Measurements from ENCODE around the gene ARHGEF7. TPM values are rescaled to one million over a fixed set of nuclear protein-coding genes. Genes with fewer than 3 reads are reported as not detected.
A peak's percentile ranks its signal among the peaks of the same experiment; 100 is the strongest.

Gene ARHGEF7
- total RNA-seq, 4 donors from 2014 or later, result 11.5 to 57.2 (median 36.5) TPM

DNA sequence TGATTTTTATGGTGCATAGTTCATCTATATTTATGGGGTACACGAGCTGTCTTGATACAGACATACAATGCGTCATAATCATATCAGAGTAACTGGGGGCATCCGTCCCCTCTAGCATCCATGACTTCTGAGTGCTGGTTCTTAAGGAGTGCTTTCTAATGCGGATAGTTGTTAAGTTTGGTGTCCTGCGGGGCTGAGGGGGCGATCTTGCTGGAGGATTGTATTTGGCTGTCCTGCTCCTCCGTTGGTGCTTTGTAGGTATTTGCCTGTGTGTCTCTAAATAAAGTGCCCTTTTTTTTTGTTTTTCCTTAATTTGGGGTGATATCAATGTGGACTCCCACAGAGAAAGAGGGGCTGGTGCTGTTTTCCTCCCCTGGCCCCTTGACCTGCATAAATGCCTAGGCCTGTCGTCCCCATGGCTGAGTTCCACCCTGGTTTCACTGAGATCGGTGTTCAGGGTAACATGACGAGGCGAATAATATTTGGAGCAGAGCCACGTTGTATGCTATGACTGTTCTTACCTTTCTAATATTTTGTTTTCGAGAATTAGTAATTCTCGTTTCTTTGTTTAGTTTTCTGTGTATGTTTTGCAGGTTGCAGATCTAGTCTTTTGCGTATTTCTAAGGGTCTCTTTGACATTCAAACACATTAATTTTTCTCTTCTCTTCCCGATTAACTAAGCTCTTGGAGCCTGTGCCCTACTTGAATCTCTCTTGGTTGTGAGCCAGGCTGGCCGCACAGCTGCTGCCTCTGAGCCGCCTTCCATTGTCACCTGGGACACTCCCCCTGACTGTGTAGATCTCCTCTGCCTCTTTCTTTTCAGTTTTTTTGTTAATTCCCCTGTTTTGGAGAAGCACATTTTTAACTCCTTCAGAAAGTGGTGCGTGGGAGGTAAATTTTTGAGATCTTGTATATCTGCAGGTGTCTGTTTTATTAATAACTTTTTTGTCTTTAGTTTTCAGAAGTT lies 100.3 kb downstream of the ARHGEF7 start:
- H3K4me1 ChIP-seq, result peaks cover 4 to 83% (median 11%) of the 10 kb centered on the region in 3 donors
- peak overlapping the region in 1 of 4 donors; percentile 2 for H3K27ac ChIP-seq
- intact Hi-C loops (cut with DNase I), result loop anchor here (10.0 kb wide), 1 partner anchor 151 kb away; no protein-coding TSS in a partner anchor
- peaks cover 0 to 24% (median 0%) of the 10 kb centered on the region in 3 donors for H3K36me3 ChIP-seq
- no peak for TF ChIP-seq POLR2A (IDR thresholded peaks at IDR 0.05)
- TF ChIP-seq, protein P1, sequence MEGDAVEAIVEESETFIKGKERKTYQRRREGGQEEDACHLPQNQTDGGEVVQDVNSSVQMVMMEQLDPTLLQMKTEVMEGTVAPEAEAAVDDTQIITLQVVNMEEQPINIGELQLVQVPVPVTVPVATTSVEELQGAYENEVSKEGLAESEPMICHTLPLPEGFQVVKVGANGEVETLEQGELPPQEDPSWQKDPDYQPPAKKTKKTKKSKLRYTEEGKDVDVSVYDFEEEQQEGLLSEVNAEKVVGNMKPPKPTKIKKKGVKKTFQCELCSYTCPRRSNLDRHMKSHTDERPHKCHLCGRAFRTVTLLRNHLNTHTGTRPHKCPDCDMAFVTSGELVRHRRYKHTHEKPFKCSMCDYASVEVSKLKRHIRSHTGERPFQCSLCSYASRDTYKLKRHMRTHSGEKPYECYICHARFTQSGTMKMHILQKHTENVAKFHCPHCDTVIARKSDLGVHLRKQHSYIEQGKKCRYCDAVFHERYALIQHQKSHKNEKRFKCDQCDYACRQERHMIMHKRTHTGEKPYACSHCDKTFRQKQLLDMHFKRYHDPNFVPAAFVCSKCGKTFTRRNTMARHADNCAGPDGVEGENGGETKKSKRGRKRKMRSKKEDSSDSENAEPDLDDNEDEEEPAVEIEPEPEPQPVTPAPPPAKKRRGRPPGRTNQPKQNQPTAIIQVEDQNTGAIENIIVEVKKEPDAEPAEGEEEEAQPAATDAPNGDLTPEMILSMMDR (IDR thresholded peaks at IDR 0.05), result no peak
- no peak for DNase-seq
- H3K4me3 ChIP-seq, result no peak overlapping the region
- 68 to 77% methylated on average over 19 of the region's 19 CpGs for WGBS, 2 donors
- H3K9me3 ChIP-seq, result no peaks in the 10 kb centered on the region
- H3K27me3 ChIP-seq, result no peaks in the 10 kb centered on the region

DNA sequence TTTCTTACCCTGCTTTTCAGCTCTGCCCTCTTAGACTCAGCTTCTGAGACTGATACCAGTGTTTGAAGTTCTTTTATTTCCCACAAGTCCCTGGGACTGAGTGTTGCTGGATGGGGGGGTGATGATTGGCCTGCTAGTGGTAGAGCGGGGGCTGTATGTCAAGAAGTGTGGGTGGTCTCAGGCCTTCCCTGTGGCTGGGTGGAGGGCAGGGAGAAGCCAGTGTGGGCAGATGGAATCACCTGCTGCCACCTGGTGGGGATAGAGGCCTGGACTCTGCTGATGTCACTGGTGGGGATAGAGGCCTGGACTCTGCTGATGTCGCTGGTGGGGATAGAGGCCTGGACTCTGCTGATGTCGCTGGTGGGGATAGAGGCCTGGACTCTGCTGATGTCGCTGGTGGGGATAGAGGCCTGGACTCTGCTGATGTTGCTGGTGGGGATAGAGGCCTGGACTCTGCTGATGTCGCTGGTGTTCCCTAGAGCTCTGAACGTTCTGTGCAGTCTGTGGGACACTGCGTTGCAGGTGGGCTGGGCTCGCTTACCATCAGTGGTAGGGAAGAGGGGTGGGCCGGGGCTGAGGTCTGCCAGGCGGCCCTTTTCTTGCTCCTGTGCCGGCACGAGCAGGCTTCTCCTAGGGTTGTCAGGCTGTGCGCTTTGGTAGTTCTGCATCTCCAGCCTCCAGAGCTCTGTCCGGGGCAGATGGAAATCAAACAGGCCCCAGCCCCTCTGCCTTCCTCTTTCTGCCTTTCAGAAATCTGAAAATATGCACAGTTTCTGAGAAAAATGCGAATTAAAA lies 101.3 kb downstream of the ARHGEF7 start:
- H3K4me1 ChIP-seq, result peaks cover 4 to 78% (median 6%) of the 10 kb centered on the region in 3 donors
- H3K9me3 ChIP-seq, result no peaks in the 10 kb centered on the region
- no peaks in the 10 kb centered on the region for H3K27me3 ChIP-seq
- DNase-seq, result no peak
- no peak for TF ChIP-seq POLR2A (IDR thresholded peaks at IDR 0.05)
- TF ChIP-seq, protein P1 (IDR thresholded peaks at IDR 0.05), result peak in 5 of 6 experiments; percentile 14 to 50 (median 38)
- WGBS, 2 donors, result 87 to 93% methylated on average over 3 to 10 of the region's 15 CpGs
- intact Hi-C loops (cut with DNase I), result loop anchor here (10.0 kb wide), 1 partner anchor 152 kb away; no protein-coding TSS in a partner anchor
- H3K36me3 ChIP-seq, result peaks cover 0 to 29% (median 0%) of the 10 kb centered on the region in 3 donors
- H3K4me3 ChIP-seq, result no peak overlapping the region
- peak overlapping the region in 2 of 4 donors; percentile 23 to 34 for H3K27ac ChIP-seq

DNA sequence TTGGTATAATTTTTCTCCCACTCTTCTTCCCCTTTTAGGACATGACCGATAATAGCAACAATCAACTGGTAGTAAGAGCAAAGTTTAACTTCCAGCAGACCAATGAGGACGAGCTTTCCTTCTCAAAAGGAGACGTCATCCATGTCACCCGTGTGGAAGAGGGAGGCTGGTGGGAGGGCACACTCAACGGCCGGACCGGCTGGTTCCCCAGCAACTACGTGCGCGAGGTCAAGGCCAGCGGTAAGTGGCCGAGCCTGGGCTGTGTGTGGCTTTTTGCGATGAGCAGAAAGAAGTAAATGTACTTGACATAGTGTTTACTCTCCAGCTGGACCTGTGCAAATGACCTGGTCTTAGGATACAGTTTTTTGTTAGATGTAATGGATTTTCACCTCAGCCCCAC lies 102.5 kb downstream of the ARHGEF7 start:
- peak overlapping the region in 3 of 4 donors; percentile 5 to 43 (median 32) for H3K27ac ChIP-seq
- no peaks in the 10 kb centered on the region for H3K27me3 ChIP-seq
- TF ChIP-seq POLR2A (IDR thresholded peaks at IDR 0.05), result no peak
- TF ChIP-seq, protein P1 (IDR thresholded peaks at IDR 0.05), result no peak
- H3K9me3 ChIP-seq, result no peaks in the 10 kb centered on the region
- 89 to 92% methylated on average over 13 of the region's 13 CpGs for WGBS, 2 donors
- intact Hi-C loops (cut with DNase I), result loop anchor here (10.0 kb wide), 1 partner anchor 153 kb away; no protein-coding TSS in a partner anchor
- no peak overlapping the region for H3K4me3 ChIP-seq
- H3K4me1 ChIP-seq, result peaks cover 4 to 78% (median 6%) of the 10 kb centered on the region in 3 donors
- no peak for DNase-seq
- H3K36me3 ChIP-seq, result peaks cover 0 to 29% (median 0%) of the 10 kb centered on the region in 3 donors

DNA sequence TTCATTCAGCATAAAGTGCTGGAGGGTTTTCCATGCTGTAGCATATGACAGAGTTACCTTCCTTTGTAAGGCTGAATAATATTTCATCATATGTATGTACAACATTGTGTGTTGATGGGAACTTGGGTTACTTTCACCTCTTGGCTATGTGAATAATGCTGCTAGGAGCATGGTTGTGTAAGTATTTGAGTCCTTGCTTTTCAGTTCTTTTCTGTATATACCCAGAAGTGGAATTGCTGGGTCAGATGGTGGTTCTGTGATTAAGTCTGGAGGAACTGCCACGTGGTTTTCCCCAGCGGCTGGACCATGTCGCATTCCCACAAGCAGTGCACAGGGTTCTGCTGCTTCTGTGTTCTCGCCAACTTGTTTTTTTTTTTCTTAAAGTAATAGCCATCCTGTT lies 104.2 kb downstream of the ARHGEF7 start:
- no peak for DNase-seq
- Histone ChIP-seq H3K4me3 (no peak overlapping the region), H3K36me3 (peaks cover 0 to 29% (median 0%) of the 10 kb centered on the region in 3 donors), H3K9me3 (no peaks in the 10 kb centered on the region), H3K4me1 (peaks cover 4 to 72% (median 6%) of the 10 kb centered on the region in 3 donors), H3K27ac (peak overlapping the region in 3 of 4 donors; percentile 46 to 58 (median 56)), H3K27me3 (no peaks in the 10 kb centered on the region)
- intact Hi-C loops (cut with DNase I), result loop anchor here (10.0 kb wide), 1 partner anchor 154 kb away; no protein-coding TSS in a partner anchor
- TF ChIP-seq, protein P1 (IDR thresholded peaks at IDR 0.05), result no peak
- TF ChIP-seq POLR2A (IDR thresholded peaks at IDR 0.05), result no peak
- WGBS, 2 donors, result 51 to 60% methylated on average over 4 of the region's 4 CpGs
